IMR-90 (cell line): ENCODE measurements around the gene TTLL11. TPM values are rescaled to one million over a fixed set of nuclear protein-coding genes. Genes with fewer than 3 reads are reported as not detected.

Experiments used
- ATAC-seq: fragments of 200-7000 bp; cut with Tn5 transposase; 2 replicates; pipeline ENCODE4 v1.9.1; 2020; ENCODE audit warnings: low read depth, mild to moderate bottlenecking, moderate library complexity
- BruUV-seq: library from RNA; stranded (reverse); fragments of 400-500 nt; replicated peaks from 2 replicates; lab custom pipeline; 2021; lab: Mats Ljungman, UMichigan
- CTCF ChIA-PET: fragments of 300-600 bp; formaldehyde crosslinking; extraction: SDS; loops from one replicate; lab custom pipeline; 2021; ENCODE audit warnings: antibody characterized with exemption; lab: Yijun Ruan, JAX
- POLR2A ChIA-PET: fragments of 300-600 bp; sonication (Branson Sonifier 250); formaldehyde crosslinking; loops from one replicate; lab custom pipeline; 2022; ENCODE audit warnings: antibody characterized with exemption; ENCODE audit not compliant: unreplicated experiment; lab: Charles Lee
- DNase-seq: peaks from one replicate; pipeline ENCODE4 v3.0.0; 2013
- H2AFZ ChIP-seq: replicated peaks from 2 replicates; pipeline ENCODE3; 2013; ENCODE audit warnings: low read length, mild to moderate bottlenecking; ENCODE audit not compliant: poor library complexity
- H2AK5ac ChIP-seq: 2 replicates; pipeline ENCODE4 v1.6.1; 2013; ENCODE audit warnings: low read depth, low read length, inconsistent platforms
- H2AK9ac ChIP-seq: replicated peaks from 2 replicates; pipeline ENCODE3; 2013; ENCODE audit warnings: mild to moderate bottlenecking, low read depth, low read length, moderate library complexity; ENCODE audit not compliant: poor library complexity
- H2BK120ac ChIP-seq: 2 replicates; pipeline ENCODE4 v1.6.1; 2013; ENCODE audit warnings: low read depth, low read length, inconsistent platforms
- H2BK15ac ChIP-seq: 3 replicates; pipeline ENCODE4 v1.6.1; 2013; ENCODE audit warnings: low read depth, low read length, inconsistent platforms
- H2BK20ac ChIP-seq: 2 replicates; pipeline ENCODE4 v1.6.1; 2013; ENCODE audit warnings: low read depth, mild to moderate bottlenecking, inconsistent platforms, low read length, moderate library complexity
- H2BK5ac ChIP-seq: 2 replicates; pipeline ENCODE4 v1.6.1; 2013; ENCODE audit warnings: mild to moderate bottlenecking, low read depth, low read length, inconsistent platforms; ENCODE audit not compliant: poor library complexity, severe bottlenecking
- H3K14ac ChIP-seq: replicated peaks from 2 replicates; pipeline ENCODE4 v1.6.1; 2013; ENCODE audit warnings: low read depth, low read length, inconsistent platforms
- H3K18ac ChIP-seq: 2 replicates; pipeline ENCODE4 v1.6.1; 2013; ENCODE audit warnings: low read depth, low read length, control low read depth
- H3K23ac ChIP-seq: 2 replicates; pipeline ENCODE4 v1.6.1; 2013; ENCODE audit warnings: low read depth, low read length, inconsistent platforms
- H3K27ac ChIP-seq: 2 replicates; pipeline ENCODE4 v1.5.1; 2013; ENCODE audit warnings: mild to moderate bottlenecking, control low read depth, low read length; ENCODE audit not compliant: insufficient read depth
- H3K27me3 ChIP-seq: 2 replicates; pipeline ENCODE4 v1.6.1; 2013; ENCODE audit warnings: low read length; ENCODE audit not compliant: control insufficient read depth, insufficient read depth
- H3K36me3 ChIP-seq: 2 replicates; pipeline ENCODE4 v1.6.1; 2013; ENCODE audit warnings: low read length, mixed read lengths; ENCODE audit not compliant: control insufficient read depth, insufficient read depth
- H3K4ac ChIP-seq: 2 replicates; pipeline ENCODE4 v1.6.1; 2013; ENCODE audit warnings: low read depth, low read length, inconsistent platforms
- H3K4me1 ChIP-seq: 2 replicates; pipeline ENCODE4 v1.6.1; 2013; ENCODE audit warnings: low read length, mixed read lengths; ENCODE audit not compliant: control insufficient read depth, insufficient read depth
- H3K4me2 ChIP-seq: 2 replicates; pipeline ENCODE4 v1.6.1; 2013; ENCODE audit warnings: low read depth, mild to moderate bottlenecking, control low read depth, low read length, moderate library complexity
- H3K4me3 ChIP-seq: 2 replicates; pipeline ENCODE4 v1.5.1; 2013; ENCODE audit warnings: low read depth, mild to moderate bottlenecking, control low read depth, low read length, moderate library complexity; ENCODE audit not compliant: insufficient read depth
- H3K56ac ChIP-seq: 2 replicates; pipeline ENCODE4 v1.6.1; 2013; ENCODE audit warnings: low read length, inconsistent platforms; ENCODE audit not compliant: insufficient read depth; ENCODE audit errors: extremely low read depth
- H3K79me1 ChIP-seq, 2 experiments: 2 replicates each; pipeline ENCODE4 v1.6.1; 2013; ENCODE audit warnings: low read length in 2 of 2, inconsistent platforms in 1 of 2, low read depth in 1 of 2
- H3K9ac ChIP-seq: 2 replicates; pipeline ENCODE4 v1.6.1; 2013; ENCODE audit warnings: low read depth, low read length, control low read depth
- H3K9me1 ChIP-seq: 2 replicates; pipeline ENCODE4 v1.6.1; 2013; ENCODE audit warnings: low read length, inconsistent platforms; ENCODE audit not compliant: insufficient read depth
- H3K9me3 ChIP-seq: 2 replicates; pipeline ENCODE4 v1.6.1; 2013; ENCODE audit warnings: low read length; ENCODE audit not compliant: control insufficient read depth, insufficient read depth
- H4K20me1 ChIP-seq: 2 replicates; pipeline ENCODE4 v1.6.1; 2013; ENCODE audit warnings: low read length, inconsistent platforms; ENCODE audit not compliant: insufficient read depth
- H4K5ac ChIP-seq: 2 replicates; pipeline ENCODE4 v1.6.1; 2013; ENCODE audit warnings: mild to moderate bottlenecking, low read depth, low read length, control low read depth
- H4K8ac ChIP-seq, 2 experiments: 2 replicates each; pipeline ENCODE4 v1.6.1; 2013; ENCODE audit warnings: low read depth in 2 of 2, low read length in 2 of 2, control low read depth in 1 of 2, inconsistent platforms in 1 of 2
- H4K91ac ChIP-seq: 2 replicates; pipeline ENCODE4 v1.6.1; 2013; ENCODE audit warnings: low read depth, low read length, inconsistent platforms; ENCODE audit not compliant: insufficient read depth
- BHLHE40 ChIP-seq: fragments of 150-350 bp; IDR thresholded peaks from 2 replicates; pipeline ENCODE4 v1.6.1; 2016; ENCODE audit warnings: mild to moderate bottlenecking, low read depth, low read length
- CEBPB ChIP-seq: IDR thresholded peaks from 2 replicates; pipeline ENCODE4 v1.6.1; 2012; ENCODE audit warnings: low read depth, low read length, improper control_type of control experiment
- CHD1 ChIP-seq: IDR thresholded peaks from 2 replicates; pipeline ENCODE4 v1.6.1; 2012; ENCODE audit warnings: low read depth, low read length, improper control_type of control experiment
- CTCF ChIP-seq: conservative IDR thresholded peaks from 2 replicates; pipeline ENCODE4 v1.5.1; 2012; ENCODE audit warnings: mild to moderate bottlenecking, low read depth, low read length, improper control_type of control experiment
- MAFK ChIP-seq: IDR thresholded peaks from 2 replicates; pipeline ENCODE4 v1.6.1; 2012; ENCODE audit warnings: low read depth, low read length, improper control_type of control experiment
- NFE2L2 ChIP-seq: fragments of 150-350 bp; IDR thresholded peaks from 2 replicates; pipeline ENCODE4 v1.6.1; 2016; ENCODE audit warnings: low read depth, mild to moderate bottlenecking, low read length
- RCOR1 ChIP-seq: IDR thresholded peaks from 2 replicates; pipeline ENCODE4 v1.6.1; 2012; ENCODE audit warnings: mild to moderate bottlenecking, low read length, improper control_type of control experiment; ENCODE audit not compliant: insufficient replicate concordance
- USF2 ChIP-seq: fragments of 150-350 bp; IDR thresholded peaks from 2 replicates; pipeline ENCODE4 v1.6.1; 2017; ENCODE audit warnings: mild to moderate bottlenecking, antibody characterized with exemption, low read length, low read depth
- WGBS, 2 experiments: methylation state at CpG; one replicate each; pipeline versions ENCODE4 v1.1.5 to v1.1.7; 2013; ENCODE audit warnings: missing lambda C conversion rate in 2 of 2; ENCODE audit not compliant: insufficient read length in 1 of 2; ENCODE audit errors: extremely low coverage in 2 of 2; 5-methylcytosine and 5-hydroxymethylcytosine counted together
- dilution Hi-C: fragments of 300-500 bp; cut with HindIII; formaldehyde crosslinking; loops from one replicate; pipeline ENCODE4 v1.14.3; 2018; ENCODE audit warnings: low sequenced_read_pairs; ENCODE audit not compliant: unreplicated experiment
- in situ Hi-C: fragments of 300-500 bp; cut with MboI; formaldehyde crosslinking; loops from 3 replicates; pipeline ENCODE4 v1.14.3; 2019; ENCODE audit warnings: low sequenced_read_pairs, inconsistent platforms, mixed read lengths
- intact Hi-C: fragments of 100-400 bp; cut with micrococcal nuclease; formaldehyde crosslinking; loops from 2 replicates; pipeline ENCODE4 v1.10.0; 2022
- polyA plus RNA-seq, 3 experiments: library from polyadenylated mRNA; depleted of rRNA; stranded (reverse); fragments of >200 nt; gene quantifications; 2 replicates each; pipeline ENCODE4 v1.2.3, GENCODE V29; 2012; ENCODE audit warnings: low replicate concordance in 1 of 3
- total RNA-seq: library from RNA; depleted of rRNA; stranded (reverse); fragments of >200 nt; gene quantifications from 2 replicates; pipeline ENCODE4 v1.2.3, GENCODE V29; 2012

TTLL11 gene
- total and polyA plus RNA-seq, 2 of the 4 experiments (the other 2 are of a cell fraction), result 2.0 to 4.6 TPM

DNA sequence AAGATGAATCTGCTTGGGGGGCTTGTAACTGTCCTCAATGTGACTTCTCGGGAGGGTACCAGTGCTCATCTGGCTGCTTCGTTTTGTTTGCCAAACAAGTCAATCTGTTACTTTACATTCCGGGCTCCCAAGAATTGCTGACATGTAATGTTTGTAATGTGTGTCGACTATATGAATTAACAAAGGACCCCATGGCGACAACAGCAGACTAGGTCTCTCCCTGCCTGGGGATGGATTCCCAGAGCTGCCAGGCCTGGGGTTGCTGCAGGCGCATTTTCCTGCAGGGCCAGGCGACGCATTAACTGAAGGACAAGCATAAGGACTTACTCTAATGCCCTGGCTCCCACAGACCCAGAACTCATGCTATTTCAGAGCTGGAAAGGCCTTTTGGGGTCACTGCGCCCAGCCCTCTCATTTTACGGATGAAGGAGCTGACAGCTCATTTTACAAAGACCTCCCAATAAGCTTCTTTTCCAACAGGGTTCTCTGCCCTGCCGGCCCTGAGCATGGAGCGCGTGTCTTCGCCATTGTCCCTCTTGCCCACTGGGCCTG is 214.8 kb downstream of the TTLL11 start:
- peaks cover 7% of the 10 kb centered on the region; the same call in 1 of the 2 replicates for H3K27me3 ChIP-seq
- 87% methylated on average over 10 of the region's 14 CpGs; no CpG with 5 or more reads in 1 of the 2 experiments for WGBS, 2 experiments
- H3K9me1 ChIP-seq, result peaks cover 14% of the 10 kb centered on the region
- no peak overlapping the region for H3K23ac ChIP-seq
- H2BK120ac ChIP-seq, result no peak overlapping the region
- no peaks in the 10 kb centered on the region for H3K36me3 ChIP-seq
- H2BK20ac ChIP-seq, result no peak overlapping the region
- no peak overlapping the region for H2AK9ac ChIP-seq
- no peak overlapping the region for H3K9ac ChIP-seq
- no peak overlapping the region for H2AFZ ChIP-seq
- BruUV-seq, result no TSS peak
- ChIA-PET POLR2A (no interaction called here), CTCF (interaction anchor here (0.6 kb wide), 1 partner anchor 58 kb away, joined by 4 read pairs; no protein-coding TSS in a partner anchor)
- intact Hi-C loops, result no loop called here
- H4K91ac ChIP-seq, result no peak overlapping the region
- H3K27ac ChIP-seq, result no peak overlapping the region
- H3K4me2 ChIP-seq, result no peak overlapping the region
- peaks cover 9% of the 10 kb centered on the region for H3K4me1 ChIP-seq
- H3K56ac ChIP-seq, result no peak overlapping the region
- no peaks in the 10 kb centered on the region for H3K9me3 ChIP-seq
- H4K20me1 ChIP-seq, result peaks cover 3% of the 10 kb centered on the region; the same call in 1 of the 2 replicates
- no peak overlapping the region for H4K8ac ChIP-seq
- in situ Hi-C loops, result no loop called here
- H2BK5ac ChIP-seq, result no peak overlapping the region
- no peak overlapping the region for H2BK15ac ChIP-seq
- DNase-seq (no peak), ATAC-seq (no peak)
- no peak overlapping the region for H3K4ac ChIP-seq
- no peak overlapping the region for H3K4me3 ChIP-seq
- dilution Hi-C loops, result no loop called here
- no peak overlapping the region for H3K18ac ChIP-seq
- H3K79me1 ChIP-seq, result no peaks in the 10 kb centered on the region
- TF ChIP-seq CHD1, result no peak
- no peak for TF ChIP-seq RCOR1
- no peak for TF ChIP-seq CTCF
- no peak for TF ChIP-seq USF2
- no peak for TF ChIP-seq NFE2L2
- TF ChIP-seq MAFK, result peak; percentile 78
- no peak for TF ChIP-seq BHLHE40
- TF ChIP-seq CEBPB, result no peak
- H2AK5ac ChIP-seq, result no peak overlapping the region
- no peak overlapping the region for H4K5ac ChIP-seq
- H3K14ac ChIP-seq, result no peak overlapping the region
